Stimulated activated CD8-positive, alpha-beta memory T cell treated with anti-CD3 and anti-CD28 coated beads, Interleukin-15, amount 100 ng/mL, for 48 hours (primary cell): ENCODE measurements around the gene YBX2.
"Not testable (repeated sequence)": the region's sequence is repeated elsewhere in the genome, so short reads cannot be mapped to it uniquely, and the experiment has no call there.

Source experiments
- DNase-seq, 2 donors: peaks; one replicate each; pipeline ENCODE4 v3.0.0-alpha.2; 2020; ENCODE audit warnings: low read depth in 2 of 2

The YBX2 gene

DNA sequence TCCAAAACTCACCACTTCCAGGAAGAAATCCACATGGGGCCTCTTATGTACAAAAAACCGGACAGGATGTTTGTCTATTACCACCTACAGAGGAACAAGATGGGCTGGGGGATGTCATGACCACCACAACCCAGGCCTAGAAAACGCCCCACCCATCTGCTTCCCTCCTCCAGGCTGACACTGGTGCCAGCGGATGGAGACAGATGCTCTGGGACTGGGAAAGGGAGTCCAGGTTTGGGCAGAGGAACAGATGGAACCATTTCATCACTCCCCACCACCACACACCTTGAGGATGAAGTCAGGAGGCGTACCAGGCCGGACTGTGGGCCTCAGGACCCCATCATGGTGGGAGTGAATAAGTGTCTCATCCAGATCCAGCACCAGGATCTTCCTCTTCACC, 47.7 kb downstream of the YBX2 start:
- no peak for DNase-seq

DNA sequence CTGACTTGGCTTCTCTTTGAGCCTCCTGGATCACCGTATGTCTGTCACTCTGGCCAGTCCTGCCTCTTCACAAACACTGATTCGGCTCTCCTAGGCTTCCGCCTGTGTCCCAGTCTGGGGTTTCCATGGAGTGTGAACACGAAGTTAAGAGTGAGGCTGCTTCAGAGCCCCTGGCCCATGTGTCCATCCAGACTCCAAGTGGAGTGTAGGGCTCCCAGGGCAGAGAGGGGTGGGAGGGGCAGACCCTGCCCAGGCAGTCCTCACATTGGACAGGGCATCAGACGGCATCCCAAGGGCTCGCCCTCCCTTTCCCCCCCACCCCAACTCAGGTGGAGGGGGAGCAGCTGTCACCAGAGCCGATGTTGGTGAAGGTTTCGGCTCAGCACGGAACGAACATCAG, 50.6 kb downstream of the YBX2 start:
- DNase-seq = not testable (repeated sequence)

GRCh38 chr17:7243453-7243729, 51.0 kb downstream of the YBX2 start:
- no peak for DNase-seq

GRCh38 chr17:7242717-7243452, 51.6 kb downstream of the YBX2 start:
- peak; percentile 83 to 84 for DNase-seq

GRCh38 chr17:7241783-7242716, 52.4 kb downstream of the YBX2 start, which contains the start of gene GABARAP:
Gene GABARAP, minus strand, starts transcription at chr17:7242449. Its CDS starts 119 bp downstream, at chr17:7242330.
- peak; percentile 81 to 83 for DNase-seq

DNA sequence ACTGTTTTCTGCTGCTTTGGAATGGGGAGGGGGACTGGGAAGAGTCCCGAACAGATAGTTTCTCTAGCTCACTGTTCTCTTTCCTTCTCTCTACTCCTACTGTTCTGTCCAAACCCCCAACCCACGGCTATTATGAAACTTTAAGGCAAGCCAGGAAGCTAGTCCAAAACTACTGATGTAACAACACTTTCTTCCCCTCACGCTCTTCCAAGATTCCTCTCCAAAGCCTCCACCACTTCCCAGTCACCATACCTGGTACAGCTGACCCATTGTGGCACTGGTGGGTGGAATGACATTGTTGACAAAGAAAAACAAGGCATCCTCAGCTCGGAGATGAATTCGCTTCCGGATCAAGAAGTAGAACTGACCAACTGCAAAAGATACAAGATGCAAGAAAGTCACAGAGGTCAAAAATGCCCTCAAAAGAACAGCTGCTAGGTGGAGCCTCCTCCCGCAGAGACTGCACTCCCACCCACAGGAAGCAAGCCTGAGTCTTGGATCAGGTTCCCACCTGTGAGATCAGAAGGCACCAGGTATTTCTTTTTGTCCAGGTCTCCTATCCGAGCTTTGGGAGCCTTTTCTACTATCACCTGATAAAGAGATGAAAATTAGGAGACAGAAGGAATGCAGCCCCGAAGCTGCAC, 53.2 kb downstream of the YBX2 start:
- no peak for DNase-seq

DNA sequence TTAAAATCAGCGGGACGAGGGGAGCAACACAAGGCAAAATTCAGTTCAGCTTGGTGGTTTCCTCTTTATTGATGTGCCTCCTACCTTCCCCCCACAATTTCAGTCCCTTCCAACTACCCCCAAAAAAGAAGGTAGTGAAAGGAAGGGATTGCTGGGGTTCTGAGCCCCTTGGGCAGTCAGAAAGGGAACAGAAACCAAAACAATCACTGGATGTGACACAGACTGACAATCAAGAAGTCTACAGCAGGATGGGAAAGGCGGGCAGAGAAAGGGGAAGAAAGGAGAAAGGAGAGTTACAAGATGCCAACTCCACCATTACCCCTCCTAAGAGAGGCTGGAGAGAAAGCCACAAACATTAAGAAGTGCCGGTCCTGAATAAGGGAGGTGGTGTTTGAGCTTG, 54.1 kb downstream of the YBX2 start:
- DNase-seq = no peak

- DNase-seq = peak; percentile 97 to 98
Measured at GRCh38 chr17:7239091-7240027, 55.1 kb downstream of the YBX2 start, which contains the start of gene PHF23. Gene PHF23, minus strand, starts transcription at chr17:7239457. Its CDS starts 178 bp downstream, at chr17:7239279.

- no peak for DNase-seq
Measured at GRCh38 chr17:7238420-7239090, 55.9 kb downstream of the YBX2 start.
